GM12878 (cell line): ENCODE data around the gene ACAD11. TPM values are rescaled to one million over a fixed set of nuclear protein-coding genes. Genes with fewer than 3 reads are reported as not detected.

Experiments
- ATAC-seq: fragments of 200-7000 bp; cut with Tn5 transposase; 3 replicates; pipeline ENCODE4 v1.9.1; 2020; ENCODE audit warnings: mild to moderate bottlenecking, moderate library complexity
- BruUV-seq: library from RNA; stranded (reverse); fragments of 400-500 nt; replicated peaks from 2 replicates; lab custom pipeline; 2021; lab: Mats Ljungman, UMichigan
- CTCF ChIA-PET: fragments of 300-600 bp; sonication (Branson Sonifier 250); formaldehyde crosslinking; extraction: SDS; loops from one replicate; lab custom pipeline; 2021; ENCODE audit warnings: inconsistent platforms; lab: Yijun Ruan, JAX
- POLR2A ChIA-PET: fragments of 350-600 bp; formaldehyde crosslinking; extraction: SDS; loops from one replicate; lab custom pipeline; 2021; ENCODE audit warnings: inconsistent platforms; lab: Charles Lee
- RAD21 ChIA-PET: fragments of 300-600 bp; sonication (Branson Sonifier 250); formaldehyde crosslinking; loops from one replicate; lab custom pipeline; 2023; ENCODE audit warnings: antibody characterized with exemption; ENCODE audit not compliant: unreplicated experiment; lab: Charles Lee
- SMC1A ChIA-PET: fragments of 300-600 bp; sonication (Branson Sonifier 250); formaldehyde crosslinking; loops from one replicate; lab custom pipeline; 2023; ENCODE audit not compliant: unreplicated experiment, uncharacterized antibody; lab: Charles Lee
- DNase-seq: peaks from one replicate; pipeline ENCODE4 v3.0.0-alpha.2; 2011; ENCODE audit warnings: low read depth, low spot score
- FAIRE-seq: peaks from 3 replicates; lab custom pipeline; 2011; peaks lifted over from hg19 to GRCh38; lab: Jason Lieb, UNC
- H2AFZ ChIP-seq: 2 replicates; pipeline ENCODE4 v1.6.0; 2011; ENCODE audit warnings: low read depth, low read length, control low read depth; ENCODE audit not compliant: control insufficient read depth
- H3K27ac ChIP-seq: 2 replicates; pipeline ENCODE4 v1.5.1; 2011; ENCODE audit warnings: control low read depth; ENCODE audit not compliant: control insufficient read depth, insufficient read depth
- H3K27me3 ChIP-seq, 2 experiments: replicated peaks in 1 of 2; 2 replicates each; pipeline versions ENCODE4 v1.6.0 to v1.6.1; 2011; ENCODE audit warnings: low read length in 1 of 2; ENCODE audit not compliant: control insufficient read depth in 2 of 2, insufficient read depth in 2 of 2
- H3K36me3 ChIP-seq, 2 experiments: 2 replicates each; pipeline ENCODE4 v1.5.1; 2011; ENCODE audit warnings: low read length in 1 of 2; ENCODE audit not compliant: control insufficient read depth in 2 of 2, insufficient read depth in 2 of 2
- H3K4me1 ChIP-seq: 2 replicates; pipeline ENCODE4 v1.6.1; 2011; ENCODE audit warnings: mild to moderate bottlenecking, low read length, moderate library complexity, mixed read lengths; ENCODE audit not compliant: control insufficient read depth, insufficient read depth
- H3K4me2 ChIP-seq: 2 replicates; pipeline ENCODE4 v1.6.0; 2011; ENCODE audit warnings: control low read depth; ENCODE audit not compliant: control insufficient read depth, insufficient read depth
- H3K4me3 ChIP-seq: fragments of 200-600 bp; sonication (generic); 2 replicates; pipeline ENCODE4 v1.5.1; 2016
- H3K79me2 ChIP-seq: 2 replicates; pipeline ENCODE4 v1.6.0; 2011; ENCODE audit warnings: low read length; ENCODE audit not compliant: control insufficient read depth, insufficient read depth
- H3K9ac ChIP-seq: 2 replicates; pipeline ENCODE4 v1.8.0; 2011; ENCODE audit warnings: low read length, control low read depth, mixed read lengths; ENCODE audit not compliant: control insufficient read depth, insufficient read depth
- H3K9me3 ChIP-seq: replicated peaks from 3 replicates; pipeline ENCODE4 v1.5.1; 2011; ENCODE audit warnings: mild to moderate bottlenecking, low read length; ENCODE audit not compliant: control insufficient read depth, insufficient read depth
- H4K20me1 ChIP-seq: 2 replicates; pipeline ENCODE4 v1.6.0; 2011; ENCODE audit not compliant: control insufficient read depth, insufficient read depth
- DPF2 ChIP-seq: fragments of 450-650 bp; IDR thresholded peaks from 2 replicates; pipeline ENCODE4 v1.6.1; 2017; ENCODE audit warnings: mild to moderate bottlenecking
- HDAC2 ChIP-seq: fragments of 200-600 bp; sonication (generic); IDR thresholded peaks from 2 replicates; pipeline ENCODE4 v1.6.1; 2017
- JUNB ChIP-seq: IDR thresholded peaks from 2 replicates; pipeline ENCODE4 v1.6.1; 2016; ENCODE audit warnings: antibody characterized with exemption, mild to moderate bottlenecking
- NR2C2 ChIP-seq: IDR thresholded peaks from 2 replicates; pipeline ENCODE4 v1.6.1; 2011; ENCODE audit warnings: borderline replicate concordance, low read depth; ENCODE audit not compliant: control insufficient read depth, insufficient read length
- PAX8 ChIP-seq: fragments of 450-650 bp; IDR thresholded peaks from 2 replicates; pipeline ENCODE4 v1.6.1; 2017; ENCODE audit warnings: mild to moderate bottlenecking, moderate library complexity
- WGBS: methylation state at CpG from one replicate; pipeline ENCODE4 v1.1.6; 2016; ENCODE audit warnings: low lambda C conversion rate; ENCODE audit not compliant: insufficient replicate concordance, insufficient coverage; ENCODE audit errors: missing lambda C conversion rate; 5-methylcytosine and 5-hydroxymethylcytosine counted together
- in situ Hi-C: fragments of 300-500 bp; cut with MboI; formaldehyde crosslinking; loops from 9 replicates; pipeline ENCODE4 v1.14.3; 2018; ENCODE audit warnings: mixed read lengths
- intact Hi-C: fragments of 100-400 bp; cut with micrococcal nuclease; formaldehyde crosslinking; loops from one replicate; pipeline ENCODE4 v1.14.2; 2022; ENCODE audit not compliant: unreplicated experiment
- polyA plus RNA-seq, 11 experiments: library from polyadenylated mRNA; depleted of rRNA in 4 of 11; unstranded in 6 of 11; stranded (reverse) in 5 of 11; fragments of >200 nt; fragmentation: Nextera tagmentation in 4 of 11; fragmentation: Illumina TruSeq in 1 of 11; extraction: Ambion mirVana in 4 of 11; extraction: Trizol in 1 of 11; gene quantifications; 1 replicate in 1 of 11; 2 replicates in 10 of 11; pipeline versions ENCODE4 v1.2.1 to v1.2.3, GENCODE V29; 2011 to 2016; ENCODE audit warnings: inconsistent platforms in 2 of 11, missing spikeins in 2 of 11, low read depth in 1 of 11
- total RNA-seq, 4 experiments: library from RNA; depleted of rRNA in 3 of 4; stranded (reverse); fragments of >200 nt in 3 of 4; fragmentation: Illumina TruSeq in 1 of 4; extraction: Trizol in 1 of 4; gene quantifications; 2 replicates each; pipeline versions ENCODE4 v1.2.1 to v1.2.3, GENCODE V29; 2013 to 2021
- TF ChIP-seq, protein P1 (sequence below): fragments of 150-350 bp; IDR thresholded peaks from 2 replicates; pipeline ENCODE4 v1.6.1; 2016; ENCODE audit warnings: low read depth, low read length

The ACAD11 gene
- total and polyA plus RNA-seq, 10 of the 15 experiments (the other 5 are each of a cell fraction or from before 2014, with no cell fraction given), result 2.4 to 15.9 (median 10.4) TPM

DNA sequence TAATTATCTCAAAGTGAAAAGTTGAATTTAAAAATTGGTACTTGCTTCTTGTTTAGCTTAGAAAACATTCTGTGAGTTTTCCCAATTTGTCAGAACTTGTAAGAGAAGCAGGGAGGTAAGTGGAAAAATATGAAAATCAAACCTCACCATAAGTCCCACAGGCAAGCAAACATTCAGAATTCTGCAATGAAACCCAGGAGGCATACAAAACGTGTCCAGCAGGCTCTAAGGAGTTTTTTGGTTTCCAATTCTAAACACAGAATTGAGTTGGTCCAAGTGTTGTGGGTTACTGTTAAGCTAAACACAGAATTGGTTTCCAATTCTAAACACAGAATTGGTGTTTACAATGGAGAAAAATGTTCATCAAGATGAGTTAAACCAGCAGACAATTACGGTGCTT is 89.6 kb downstream of the ACAD11 start (continued):
- TF ChIP-seq, protein P1, sequence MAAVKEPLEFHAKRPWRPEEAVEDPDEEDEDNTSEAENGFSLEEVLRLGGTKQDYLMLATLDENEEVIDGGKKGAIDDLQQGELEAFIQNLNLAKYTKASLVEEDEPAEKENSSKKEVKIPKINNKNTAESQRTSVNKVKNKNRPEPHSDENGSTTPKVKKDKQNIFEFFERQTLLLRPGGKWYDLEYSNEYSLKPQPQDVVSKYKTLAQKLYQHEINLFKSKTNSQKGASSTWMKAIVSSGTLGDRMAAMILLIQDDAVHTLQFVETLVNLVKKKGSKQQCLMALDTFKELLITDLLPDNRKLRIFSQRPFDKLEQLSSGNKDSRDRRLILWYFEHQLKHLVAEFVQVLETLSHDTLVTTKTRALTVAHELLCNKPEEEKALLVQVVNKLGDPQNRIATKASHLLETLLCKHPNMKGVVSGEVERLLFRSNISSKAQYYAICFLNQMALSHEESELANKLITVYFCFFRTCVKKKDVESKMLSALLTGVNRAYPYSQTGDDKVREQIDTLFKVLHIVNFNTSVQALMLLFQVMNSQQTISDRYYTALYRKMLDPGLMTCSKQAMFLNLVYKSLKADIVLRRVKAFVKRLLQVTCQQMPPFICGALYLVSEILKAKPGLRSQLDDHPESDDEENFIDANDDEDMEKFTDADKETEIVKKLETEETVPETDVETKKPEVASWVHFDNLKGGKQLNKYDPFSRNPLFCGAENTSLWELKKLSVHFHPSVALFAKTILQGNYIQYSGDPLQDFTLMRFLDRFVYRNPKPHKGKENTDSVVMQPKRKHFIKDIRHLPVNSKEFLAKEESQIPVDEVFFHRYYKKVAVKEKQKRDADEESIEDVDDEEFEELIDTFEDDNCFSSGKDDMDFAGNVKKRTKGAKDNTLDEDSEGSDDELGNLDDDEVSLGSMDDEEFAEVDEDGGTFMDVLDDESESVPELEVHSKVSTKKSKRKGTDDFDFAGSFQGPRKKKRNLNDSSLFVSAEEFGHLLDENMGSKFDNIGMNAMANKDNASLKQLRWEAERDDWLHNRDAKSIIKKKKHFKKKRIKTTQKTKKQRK, result no peak

- H3K9me3 ChIP-seq, result no peaks in the 10 kb centered on the region
- no peak for TF ChIP-seq HDAC2
- no peak for TF ChIP-seq PAX8
- no peak for TF ChIP-seq JUNB
- TF ChIP-seq DPF2, result no peak
- no peak for TF ChIP-seq NR2C2
- TF ChIP-seq, all 136 proteins: peak for 0
- Histone ChIP-seq H3K4me1 (no peaks in the 10 kb centered on the region), H2AFZ (no peak overlapping the region), H3K4me2 (no peak overlapping the region), H3K36me3 (no peaks in the 10 kb centered on the region; a peak in 1 of 4 replicates), H3K27ac (no peak overlapping the region), H3K27me3 (no peaks in the 10 kb centered on the region), H3K79me2 (no peaks in the 10 kb centered on the region), H4K20me1 (no peaks in the 10 kb centered on the region), H3K9ac (no peak overlapping the region), H3K4me3 (no peak overlapping the region)
- ChIA-PET POLR2A (no interaction called here), SMC1A (no interaction called here), RAD21 (no interaction called here), CTCF (interaction anchor here (2.0 kb wide), 1 partner anchor 33 kb away, joined by 8 read pairs; no protein-coding TSS in a partner anchor)
- intact Hi-C loops (no loop called here), in situ Hi-C loops (no loop called here)
- FAIRE-seq (no peak), DNase-seq (no peak), ATAC-seq (no peak)
- 100% methylated on average over 1 of the region's 1 CpG for WGBS
- no TSS peak for BruUV-seq
Observed at GRCh38 chr3:132569580-132569979, 90.0 kb downstream of the ACAD11 start.
